ENCODE results near the gene SLC35E1.

The SLC35E1 gene

GRCh38 chr19:16572332-16573211 lies at the start of gene SLC35E1:
TSS of gene SLC35E1 (minus strand) at chr19:16572415. CDS start at chr19:16572364, 51 bp downstream.
- peak; percentile 96 for DNase-seq

- DNase-seq, result no peak
Observed at GRCh38 chr19:16621165-16621800, 49.1 kb upstream of the SLC35E1 start.

DNA sequence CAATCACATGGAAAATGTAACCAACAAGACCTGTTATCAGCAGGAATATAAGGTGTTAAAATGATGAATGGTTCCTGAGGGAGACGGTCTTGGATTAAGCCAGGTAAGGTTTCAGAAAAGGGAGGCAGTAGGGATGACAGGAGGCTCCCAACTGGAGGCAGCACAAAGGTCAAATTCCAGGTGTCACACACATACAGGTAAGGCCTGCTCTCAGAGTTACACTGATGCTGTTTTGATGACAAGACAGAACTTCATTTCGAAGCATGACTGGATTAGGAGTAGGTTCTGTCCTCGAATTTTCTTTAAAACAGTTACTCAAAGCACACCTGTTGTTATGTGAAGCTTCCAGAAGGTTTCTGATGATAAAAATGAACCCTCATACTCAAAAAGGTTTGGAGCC lies 48.4 kb upstream of the SLC35E1 start:
- DNase-seq, result no peak

GRCh38 chr19:16620018-16620417 lies 47.8 kb upstream of the SLC35E1 start:
- no peak for DNase-seq

DNA sequence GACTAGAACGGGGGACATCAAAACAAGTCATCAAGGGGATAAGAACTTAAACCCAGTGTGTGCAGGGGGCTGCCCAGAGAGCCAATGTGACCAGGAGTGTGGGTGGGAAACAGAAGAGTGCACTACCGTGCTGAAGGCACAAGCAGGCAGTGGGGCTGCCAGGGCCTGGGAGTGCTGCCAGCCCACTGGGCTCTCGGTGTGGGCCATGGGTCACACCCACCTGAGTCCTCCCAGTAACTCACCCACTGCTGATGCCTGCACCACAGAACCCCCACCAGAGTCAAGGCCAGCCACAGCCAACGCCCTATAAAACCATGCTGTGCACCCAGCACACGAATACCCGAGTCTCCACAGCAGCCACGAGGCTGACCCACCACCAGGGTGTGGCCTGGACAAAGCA lies 47.2 kb upstream of the SLC35E1 start:
- no peak for DNase-seq

GRCh38 chr19:16618248-16618647 lies 46.0 kb upstream of the SLC35E1 start:
- no peak for DNase-seq

GRCh38 chr19:16615808-16616207 lies 43.6 kb upstream of the SLC35E1 start:
- DNase-seq, result no peak

DNA sequence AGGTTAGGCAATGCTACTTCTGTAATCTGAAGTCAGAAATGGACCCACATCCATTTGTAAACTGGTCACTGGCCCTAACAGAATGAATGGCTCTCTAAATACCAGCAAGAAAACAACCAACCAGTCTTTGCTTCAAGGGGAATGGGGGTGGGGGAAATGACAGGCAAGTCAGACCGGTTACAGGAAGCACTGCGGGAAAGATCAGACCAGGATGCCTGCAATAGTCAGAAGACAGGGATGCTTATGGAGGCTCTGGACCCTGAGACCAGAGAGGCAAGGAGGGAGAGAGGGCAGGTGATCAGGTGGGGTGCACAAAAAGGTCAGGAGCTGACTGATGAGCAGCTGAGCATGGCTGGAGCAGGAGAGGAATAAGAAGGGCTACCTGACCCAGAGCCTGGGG lies 42.7 kb upstream of the SLC35E1 start:
- no peak for DNase-seq

DNA sequence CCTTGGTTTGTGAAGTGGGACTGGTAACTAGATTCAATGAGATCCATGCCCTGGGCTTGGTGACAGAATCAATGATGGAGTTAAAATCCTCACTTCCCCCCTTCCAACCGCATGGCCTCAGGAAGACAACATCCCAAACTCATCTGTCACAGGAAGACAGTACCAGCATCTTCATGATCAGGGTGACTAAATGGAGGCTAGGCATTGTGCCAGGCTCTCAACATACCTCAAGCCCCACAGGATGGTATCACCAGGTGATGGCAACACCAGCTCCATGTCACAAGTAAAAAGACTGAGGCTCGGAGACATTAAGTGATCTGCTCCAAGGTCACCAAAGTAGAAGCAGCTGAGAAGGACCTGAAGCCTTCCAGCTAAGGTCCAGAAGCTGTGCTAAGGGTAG lies 41.6 kb upstream of the SLC35E1 start:
- no peak for DNase-seq

GRCh38 chr19:16612636-16613035 lies 40.4 kb upstream of the SLC35E1 start:
- DNase-seq, result no peak

DNA sequence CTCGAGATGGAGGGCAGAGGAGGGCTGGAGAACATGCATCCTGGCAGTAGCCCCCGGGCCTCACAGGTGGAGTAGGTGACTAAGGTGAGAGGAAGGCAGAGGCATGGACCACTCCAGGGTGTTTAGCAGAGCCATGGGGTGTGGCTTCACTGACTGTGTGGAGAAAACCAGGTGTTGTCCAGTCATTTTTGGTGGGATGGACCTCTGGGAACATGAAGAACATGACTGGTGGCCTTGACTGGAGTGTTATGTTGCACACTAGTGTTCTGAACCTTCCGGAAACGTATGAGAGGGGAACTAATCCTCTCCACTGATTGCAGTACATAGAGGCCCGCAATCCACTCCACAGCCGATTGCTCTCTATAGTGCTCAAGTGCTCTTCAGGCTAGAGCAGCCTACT lies 38.9 kb upstream of the SLC35E1 start:
- DNase-seq, result no peak

DNA sequence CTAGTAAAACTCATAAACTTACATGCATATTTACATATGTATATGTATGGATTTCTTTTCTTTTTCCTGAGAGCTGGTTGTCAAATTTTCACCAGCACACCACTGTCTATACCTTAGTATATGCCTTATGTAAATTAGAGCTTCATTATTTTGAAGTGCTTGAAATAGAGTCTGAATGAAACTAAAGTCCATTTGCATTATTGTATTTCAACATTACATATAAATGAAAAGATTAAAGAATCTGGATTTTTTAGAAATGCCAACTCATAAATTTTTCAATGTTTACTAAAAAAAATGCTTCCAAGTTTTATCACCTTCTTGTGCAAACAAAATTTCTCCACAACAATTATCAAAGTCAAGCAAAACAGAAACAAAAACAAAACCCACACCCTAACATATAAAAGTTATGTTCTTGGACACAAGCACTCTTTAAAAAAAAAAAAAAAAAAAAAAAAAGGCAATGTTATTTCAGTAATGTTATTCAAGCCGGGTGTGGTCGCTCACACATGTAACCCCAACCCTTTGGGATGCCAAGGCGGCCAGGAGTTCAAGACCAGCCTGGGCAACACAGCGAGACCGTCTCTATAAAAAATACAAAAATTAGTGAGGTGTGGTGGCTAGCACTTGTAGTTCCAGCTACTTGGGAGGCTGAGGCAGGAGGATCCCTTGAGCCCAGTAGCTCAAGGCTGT lies 37.4 kb upstream of the SLC35E1 start:
- no peak for DNase-seq

- DNase-seq, result no peak
Observed at GRCh38 chr19:16608290-16608739, 36.1 kb upstream of the SLC35E1 start.

- no peak for DNase-seq
Observed at GRCh38 chr19:16607819-16608218, 35.6 kb upstream of the SLC35E1 start.

DNA sequence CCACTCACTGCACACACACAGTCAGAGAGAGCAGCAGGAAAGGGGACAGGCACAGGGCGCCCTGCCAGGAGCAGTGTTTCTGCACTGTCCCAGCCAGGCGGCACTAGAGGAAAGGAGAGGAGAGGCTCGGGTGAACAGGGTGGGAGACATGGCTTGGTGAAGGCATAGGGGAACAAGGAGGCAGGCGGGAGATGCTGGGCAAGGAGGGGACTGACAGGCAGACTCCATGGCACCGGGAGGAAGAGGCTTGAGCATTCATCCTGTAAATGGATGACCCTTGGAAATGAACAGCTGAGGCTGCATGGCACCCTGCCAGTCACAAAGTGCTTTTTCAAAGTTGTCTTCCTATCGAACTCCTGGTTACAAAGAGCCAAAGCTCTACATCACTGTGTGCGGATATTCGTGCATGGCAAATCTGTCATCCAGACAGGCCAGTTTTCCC lies 33.4 kb upstream of the SLC35E1 start:
- no peak for DNase-seq

GRCh38 chr19:16605115-16605514 lies 32.9 kb upstream of the SLC35E1 start:
- DNase-seq, result no peak

GRCh38 chr19:16604615-16605014 lies 32.4 kb upstream of the SLC35E1 start:
- DNase-seq, result no peak

- no peak for DNase-seq
Observed at GRCh38 chr19:16603090-16603489, 30.9 kb upstream of the SLC35E1 start.

DNA sequence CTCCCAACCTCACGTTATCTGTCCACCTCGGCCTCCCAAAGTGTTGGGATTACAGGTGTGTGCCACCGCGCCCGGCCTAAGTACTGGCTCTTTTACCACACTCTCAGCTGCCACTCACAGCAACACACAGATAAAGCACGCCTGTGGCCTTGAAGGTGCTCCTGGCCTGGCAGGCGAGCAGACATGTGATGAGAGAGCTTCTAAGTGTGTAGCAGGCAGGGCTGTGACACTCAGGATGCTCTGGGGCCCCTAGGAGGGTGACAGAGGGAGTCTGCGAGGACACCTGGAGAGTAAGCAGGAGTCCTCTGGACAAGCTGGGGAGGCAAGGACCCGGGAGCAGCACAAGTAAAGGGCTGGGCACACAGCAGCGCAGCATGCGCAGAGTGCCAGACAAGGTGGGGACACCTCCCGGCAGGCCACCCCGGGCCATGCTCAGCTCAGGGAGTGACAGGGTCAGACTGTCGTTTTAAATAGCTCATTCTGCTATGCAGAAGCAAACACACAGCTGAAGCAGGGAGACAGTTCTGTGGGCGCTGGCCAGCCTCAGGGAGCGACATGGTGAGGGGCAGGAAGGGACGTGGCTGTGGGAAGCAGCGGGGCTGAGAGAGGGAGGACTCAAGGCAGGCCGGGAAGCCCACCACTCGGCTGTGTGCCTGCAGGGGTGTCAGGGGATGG lies 29.3 kb upstream of the SLC35E1 start:
- no peak for DNase-seq

DNA sequence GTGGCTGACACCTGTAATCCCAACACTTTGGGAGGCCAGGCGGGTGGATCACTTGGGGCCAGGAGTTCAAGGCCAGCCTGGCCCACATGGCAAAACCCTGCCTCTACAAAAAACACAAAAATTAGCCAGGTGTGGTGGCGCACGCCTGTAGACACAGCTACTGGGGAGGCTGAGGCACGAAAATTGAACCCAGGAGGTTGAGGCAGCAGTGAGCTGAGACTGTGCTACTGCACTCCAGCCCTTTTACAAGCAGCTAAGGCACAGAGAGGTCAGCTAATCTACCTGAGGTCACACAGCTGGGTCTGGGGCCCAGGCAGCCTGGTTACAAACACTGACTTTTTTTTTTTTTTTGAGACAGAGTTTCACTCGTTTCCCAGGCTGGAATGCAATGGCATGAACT lies 28.6 kb upstream of the SLC35E1 start:
- no peak for DNase-seq

DNA sequence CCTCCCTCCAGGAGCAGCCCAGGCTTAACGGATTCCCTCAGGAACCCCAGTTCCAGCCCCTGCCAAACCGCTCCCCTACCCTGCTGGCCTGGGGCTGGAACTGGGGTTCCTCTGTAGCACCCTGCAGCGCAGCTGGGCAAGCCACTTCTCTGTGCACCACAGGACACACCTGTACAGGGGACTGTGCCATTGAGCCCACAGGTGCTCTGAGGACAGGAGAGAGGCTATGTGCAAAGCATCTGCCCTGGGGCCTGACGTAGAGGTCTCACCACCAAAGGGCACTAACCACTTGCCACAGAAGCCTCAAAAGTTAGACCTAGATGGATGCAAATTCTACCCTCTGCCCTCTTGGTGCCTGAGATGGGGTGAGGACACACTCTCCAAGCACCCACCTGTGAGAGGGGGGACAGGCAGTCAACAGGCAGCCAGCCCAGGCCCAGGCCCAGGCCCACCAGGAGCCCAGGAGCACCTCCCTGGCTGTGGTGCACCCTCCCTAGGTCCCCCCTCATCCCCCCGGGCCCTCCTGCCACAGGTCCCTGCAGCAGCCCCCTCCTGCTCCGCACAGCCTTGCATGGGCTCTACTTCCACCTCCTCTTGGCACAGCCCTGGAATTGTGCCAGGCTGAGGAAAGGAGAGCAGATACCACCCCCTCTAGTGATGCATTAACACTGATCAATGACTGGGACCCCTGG lies 27.6 kb upstream of the SLC35E1 start:
- DNase-seq, result no peak

DNA sequence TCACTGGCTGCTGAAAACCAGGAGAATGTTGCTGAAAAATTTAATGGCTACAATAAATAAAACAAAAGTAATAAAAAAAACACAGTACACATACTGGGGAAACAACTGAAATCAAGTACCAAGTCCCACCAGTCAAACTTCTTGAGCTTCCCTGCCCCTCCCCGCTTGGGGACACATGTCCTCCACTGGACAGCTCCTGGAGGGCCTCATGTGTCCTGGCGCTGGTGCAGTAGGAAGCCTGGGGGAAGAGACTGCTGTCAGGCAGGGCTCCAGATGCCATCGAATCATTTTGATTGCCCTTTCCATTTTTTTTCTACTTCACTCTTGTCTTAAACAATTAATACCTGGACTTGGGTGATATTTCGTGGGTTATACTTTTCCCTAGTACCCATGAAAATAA lies 26.6 kb upstream of the SLC35E1 start:
- DNase-seq, result no peak

DNA sequence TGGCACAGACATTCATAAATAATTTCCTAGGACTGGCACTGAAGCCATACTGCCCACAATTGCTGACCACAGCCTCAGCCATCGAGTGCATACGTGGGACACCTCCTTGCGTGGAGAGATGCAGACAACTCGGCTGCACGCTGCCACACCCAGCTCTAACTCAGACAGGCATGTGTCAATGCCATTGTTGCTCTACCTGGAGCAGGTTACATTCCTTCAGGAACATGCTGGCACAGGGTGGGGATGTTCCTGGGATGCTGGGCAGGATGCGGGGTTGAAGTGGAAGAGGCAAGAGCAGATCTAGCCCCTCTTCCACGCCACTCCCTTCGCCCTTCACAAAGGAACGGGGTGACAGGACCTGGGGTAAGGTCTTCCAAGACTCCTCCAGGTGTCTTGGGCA lies 24.2 kb upstream of the SLC35E1 start:
- DNase-seq, result no peak

Measured in activated CD4-positive, alpha-beta T cell treated with anti-CD3 and anti-CD28 coated beads, Interleukin-2, amount 50 U/mL, for 16 hours (primary cell).